MM.1S (cell line): ENCODE measurements around the gene MAPKAP1.

Experiments
- CTCF ChIP-seq: fragments of 300-600 bp; sonication (generic); IDR thresholded peaks from 2 replicates; pipeline ENCODE4 v1.5.1; 2016; ENCODE audit warnings: antibody characterized with exemption, low read length, mixed read lengths
- EZH2 ChIP-seq: fragments of 300-600 bp; sonication (generic); optimal IDR thresholded peaks from 2 replicates; pipeline ENCODE3; 2017; ENCODE audit warnings: low read depth, mild to moderate bottlenecking, antibody characterized with exemption, low read length, mixed read lengths

DNA sequence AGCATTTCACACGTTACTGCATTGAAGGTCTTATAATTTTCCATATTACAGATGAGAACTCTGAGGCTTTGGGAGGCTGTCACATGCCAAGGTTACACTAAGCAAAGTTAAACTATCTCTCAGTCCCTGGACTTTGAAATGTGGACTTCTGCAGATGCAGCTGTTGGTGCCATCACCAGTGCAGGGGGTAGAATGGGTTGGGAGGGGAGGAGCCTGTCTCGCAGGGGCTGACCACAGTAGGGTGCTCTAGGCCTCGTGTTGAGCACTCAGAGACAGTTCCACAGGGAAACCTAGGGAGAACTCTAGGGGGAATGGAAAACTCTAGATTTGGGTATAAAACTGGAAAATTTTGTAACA, 220.9 kb downstream of the MAPKAP1 start:
- TF ChIP-seq CTCF (no peak), EZH2 (no peak)
